Measurements from ENCODE around the gene INO80D. TPM values are rescaled to one million over a fixed set of nuclear protein-coding genes. Genes with fewer than 3 reads are reported as not detected.
"Not testable (repeated sequence)": the region's sequence is repeated elsewhere in the genome, so short reads cannot be mapped to it uniquely, and the experiment has no call there.

Gene INO80D
- total and polyA plus RNA-seq, 2 donors (not counting 1 experiment from before 2014, with no cell fraction given) = 4.8 to 7.4 TPM

- Histone ChIP-seq H3K36me3 (ENCODE audit: control insufficient read depth, insufficient read depth, low read length) (no peaks in the 10 kb centered on the region), H3K79me2 (ENCODE audit: control insufficient read depth, insufficient read depth, low read length) (no peaks in the 10 kb centered on the region)
Observed at GRCh38 chr2:205988274-205988673, 97.7 kb downstream of the INO80D start.

GRCh38 chr2:205986334-205986733, 99.6 kb downstream of the INO80D start:
- DNase-seq (ENCODE audit: low read depth in 2 of 2); H4K20me1 ChIP-seq (ENCODE audit: control insufficient read depth, extremely low read depth, insufficient read depth, low read length); H3K27ac ChIP-seq (ENCODE audit: insufficient read depth, low read length): not testable (repeated sequence)

More at GRCh38 chr2:205988274-205988673, 97.7 kb downstream of the INO80D start:
- no peak overlapping the region for H3K4me3 ChIP-seq (replicated peaks in 1 of 4; ENCODE audit: control extremely low read depth in 1 of 4, insufficient read depth in 1 of 4, low read depth in 3 of 4, low read length in 4 of 4)
- TF ChIP-seq CTCF (conservative IDR thresholded peaks at IDR 0.05 in 1 of 2, IDR thresholded peaks at IDR 0.05 in 1 of 2; ENCODE audit: low read depth in 1 of 2, low read length in 2 of 2) = no peak
- no peak for TF ChIP-seq EZH2 (IDR thresholded peaks at IDR 0.05; ENCODE audit: low read length, missing control alignments)
- H3K27me3 ChIP-seq (ENCODE audit: control insufficient read depth, insufficient read depth, low read length) = no peaks in the 10 kb centered on the region
- no peaks in the 10 kb centered on the region for H3K4me1 ChIP-seq (ENCODE audit: control insufficient read depth, extremely low read depth, insufficient read depth, low read length)
- no peak overlapping the region for H3K9ac ChIP-seq (ENCODE audit: insufficient read depth, low read length)
- H3K4me2 ChIP-seq (ENCODE audit: extremely low read depth, insufficient read depth, low read length) = no peak overlapping the region
- H3K27ac ChIP-seq (ENCODE audit: insufficient read depth, low read length) = no peak overlapping the region
- H2AFZ ChIP-seq (ENCODE audit: low read length) = no peak overlapping the region
- no peak for DNase-seq (ENCODE audit: low read depth in 2 of 2)
- H3K9me3 ChIP-seq (ENCODE audit: control insufficient read depth, insufficient read depth, low read depth, low read length) = no peaks in the 10 kb centered on the region
- H4K20me1 ChIP-seq (ENCODE audit: control insufficient read depth, extremely low read depth, insufficient read depth, low read length) = no peaks in the 10 kb centered on the region

DNA sequence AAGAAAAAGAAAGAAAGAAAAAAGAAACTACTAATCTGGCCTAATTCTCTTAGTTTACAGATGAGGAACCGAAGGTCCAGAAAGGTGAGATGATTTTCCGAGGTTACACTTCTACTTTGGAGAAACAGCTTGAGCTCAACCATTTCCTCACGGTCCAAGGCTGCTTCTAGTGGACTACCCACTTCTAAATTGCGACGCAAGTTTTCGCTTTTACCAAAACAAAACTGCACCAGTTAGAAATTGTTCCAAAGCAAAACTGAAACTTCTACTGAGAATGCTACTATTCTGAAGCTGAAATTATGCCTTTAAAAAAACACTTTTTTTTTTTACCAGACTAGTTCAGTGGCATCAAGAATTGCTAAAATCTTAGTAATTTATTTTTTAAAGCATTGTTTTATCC, 101.6 kb downstream of the INO80D start:
- no peaks in the 10 kb centered on the region for H4K20me1 ChIP-seq (ENCODE audit: control insufficient read depth, extremely low read depth, insufficient read depth, low read length)
- H2AFZ ChIP-seq (ENCODE audit: low read length) = peak overlapping the region; percentile 39
- H3K4me3 ChIP-seq (replicated peaks in 1 of 4; ENCODE audit: control extremely low read depth in 1 of 4, insufficient read depth in 1 of 4, low read depth in 3 of 4, low read length in 4 of 4) = no peak overlapping the region
- no peak for DNase-seq (ENCODE audit: low read depth in 2 of 2)
- TF ChIP-seq EZH2 (IDR thresholded peaks at IDR 0.05; ENCODE audit: low read length, missing control alignments) = no peak
- TF ChIP-seq CTCF (conservative IDR thresholded peaks at IDR 0.05 in 1 of 2, IDR thresholded peaks at IDR 0.05 in 1 of 2; ENCODE audit: low read depth in 1 of 2, low read length in 2 of 2) = no peak
- no peaks in the 10 kb centered on the region for H3K79me2 ChIP-seq (ENCODE audit: control insufficient read depth, insufficient read depth, low read length)
- no peaks in the 10 kb centered on the region for H3K9me3 ChIP-seq (ENCODE audit: control insufficient read depth, insufficient read depth, low read depth, low read length)
- no peak overlapping the region for H3K9ac ChIP-seq (ENCODE audit: insufficient read depth, low read length)
- no peaks in the 10 kb centered on the region for H3K36me3 ChIP-seq (ENCODE audit: control insufficient read depth, insufficient read depth, low read length)
- H3K4me2 ChIP-seq (ENCODE audit: extremely low read depth, insufficient read depth, low read length) = peak overlapping the region; percentile 3
- H3K4me1 ChIP-seq (ENCODE audit: control insufficient read depth, extremely low read depth, insufficient read depth, low read length) = no peaks in the 10 kb centered on the region
- no peak overlapping the region for H3K27ac ChIP-seq (ENCODE audit: insufficient read depth, low read length)
- H3K27me3 ChIP-seq (ENCODE audit: control insufficient read depth, insufficient read depth, low read length) = no peaks in the 10 kb centered on the region

More at GRCh38 chr2:205986334-205986733, 99.6 kb downstream of the INO80D start:
- not testable (repeated sequence) for H3K9ac ChIP-seq (ENCODE audit: insufficient read depth, low read length); H3K4me1 ChIP-seq (ENCODE audit: control insufficient read depth, extremely low read depth, insufficient read depth, low read length); H3K9me3 ChIP-seq (ENCODE audit: control insufficient read depth, insufficient read depth, low read depth, low read length); H3K79me2 ChIP-seq (ENCODE audit: control insufficient read depth, insufficient read depth, low read length); H3K4me3 ChIP-seq (replicated peaks in 1 of 4; ENCODE audit: control extremely low read depth in 1 of 4, insufficient read depth in 1 of 4, low read depth in 3 of 4, low read length in 4 of 4); H3K36me3 ChIP-seq (ENCODE audit: control insufficient read depth, insufficient read depth, low read length); H3K27me3 ChIP-seq (ENCODE audit: control insufficient read depth, insufficient read depth, low read length); H2AFZ ChIP-seq (ENCODE audit: low read length); H3K4me2 ChIP-seq (ENCODE audit: extremely low read depth, insufficient read depth, low read length)

Measured in fibroblast of lung (primary cell).